ENCODE data around the gene MTO1. TPM values are rescaled to one million over a fixed set of nuclear protein-coding genes. Genes with fewer than 3 reads are reported as not detected.
"Not testable (repeated sequence)": the region's sequence is repeated elsewhere in the genome, so short reads cannot be mapped to it uniquely, and the experiment has no call there.

The MTO1 gene
- total RNA-seq, 2 donors from 2014 or later = 14.2 to 25.3 TPM

DNA sequence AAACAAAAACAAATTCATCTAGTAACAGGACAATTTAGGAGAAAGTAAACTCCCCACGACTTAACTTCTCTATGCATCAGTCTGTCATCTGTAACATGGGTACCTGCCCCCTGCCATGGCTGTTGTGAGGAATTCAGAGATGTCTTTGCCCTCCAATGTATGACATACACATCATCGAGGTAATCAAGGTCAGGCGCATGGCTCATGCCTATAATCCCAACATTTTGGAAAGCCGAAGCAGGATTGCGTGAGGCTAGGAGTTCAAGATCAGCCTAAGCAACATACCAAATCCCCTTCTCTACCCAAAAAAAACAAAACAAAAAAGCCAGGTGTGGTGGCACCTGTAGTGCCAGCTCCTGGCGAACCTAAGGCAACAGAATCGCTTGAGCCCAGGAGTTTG is 50.3 kb downstream of the MTO1 start:
- no peak for DNase-seq (ENCODE audit: low spot score)
- no peak for ATAC-seq (ENCODE audit: insufficient number of reproducible peaks, low FRiP score, low read depth)
- no peak overlapping the region for H3K4me3 ChIP-seq
- H3K9me3 ChIP-seq = no peaks in the 10 kb centered on the region
- no peak overlapping the region for H3K27ac ChIP-seq
- TF ChIP-seq, protein P1, sequence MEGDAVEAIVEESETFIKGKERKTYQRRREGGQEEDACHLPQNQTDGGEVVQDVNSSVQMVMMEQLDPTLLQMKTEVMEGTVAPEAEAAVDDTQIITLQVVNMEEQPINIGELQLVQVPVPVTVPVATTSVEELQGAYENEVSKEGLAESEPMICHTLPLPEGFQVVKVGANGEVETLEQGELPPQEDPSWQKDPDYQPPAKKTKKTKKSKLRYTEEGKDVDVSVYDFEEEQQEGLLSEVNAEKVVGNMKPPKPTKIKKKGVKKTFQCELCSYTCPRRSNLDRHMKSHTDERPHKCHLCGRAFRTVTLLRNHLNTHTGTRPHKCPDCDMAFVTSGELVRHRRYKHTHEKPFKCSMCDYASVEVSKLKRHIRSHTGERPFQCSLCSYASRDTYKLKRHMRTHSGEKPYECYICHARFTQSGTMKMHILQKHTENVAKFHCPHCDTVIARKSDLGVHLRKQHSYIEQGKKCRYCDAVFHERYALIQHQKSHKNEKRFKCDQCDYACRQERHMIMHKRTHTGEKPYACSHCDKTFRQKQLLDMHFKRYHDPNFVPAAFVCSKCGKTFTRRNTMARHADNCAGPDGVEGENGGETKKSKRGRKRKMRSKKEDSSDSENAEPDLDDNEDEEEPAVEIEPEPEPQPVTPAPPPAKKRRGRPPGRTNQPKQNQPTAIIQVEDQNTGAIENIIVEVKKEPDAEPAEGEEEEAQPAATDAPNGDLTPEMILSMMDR (IDR thresholded peaks at IDR 0.05) = no peak
- peaks cover 12% of the 10 kb centered on the region for H3K36me3 ChIP-seq
- H3K4me1 ChIP-seq (ENCODE audit: control insufficient read depth in 1 of 2, low read depth in 2 of 2) = peaks cover 11 to 14% of the 10 kb centered on the region in 2 donors
- H3K27me3 ChIP-seq (replicated peaks; ENCODE audit: insufficient read depth) = no peaks in the 10 kb centered on the region

DNA sequence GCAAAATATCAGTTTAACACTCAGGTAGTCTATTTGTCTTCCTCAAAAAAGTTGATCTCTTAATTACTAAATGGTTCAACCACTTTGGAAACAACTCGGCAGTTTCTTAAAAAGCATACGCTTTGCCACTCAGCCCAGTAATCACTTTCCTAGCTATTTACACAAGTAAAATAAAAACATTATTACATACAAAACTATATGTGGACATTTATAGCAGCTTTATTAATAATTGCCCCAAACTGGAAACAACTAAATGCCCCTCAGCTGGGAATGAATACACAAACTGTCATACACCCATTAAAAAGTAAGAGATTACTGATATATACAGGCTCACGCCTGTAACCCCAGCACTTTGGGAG is 51.9 kb downstream of the MTO1 start:
- Histone ChIP-seq H3K4me3 (no peak overlapping the region), H3K9me3 (no peaks in the 10 kb centered on the region), H3K36me3 (peaks cover 23% of the 10 kb centered on the region), H3K4me1 (ENCODE audit: control insufficient read depth in 1 of 2, low read depth in 2 of 2) (peaks cover 21 to 29% of the 10 kb centered on the region in 2 donors), H3K27me3 (replicated peaks; ENCODE audit: insufficient read depth) (no peaks in the 10 kb centered on the region), H3K27ac (no peak overlapping the region)
- TF ChIP-seq, protein P1 (IDR thresholded peaks at IDR 0.05) = no peak
- DNase-seq (ENCODE audit: low spot score) = no peak
- ATAC-seq (ENCODE audit: insufficient number of reproducible peaks, low FRiP score, low read depth) = no peak

DNA sequence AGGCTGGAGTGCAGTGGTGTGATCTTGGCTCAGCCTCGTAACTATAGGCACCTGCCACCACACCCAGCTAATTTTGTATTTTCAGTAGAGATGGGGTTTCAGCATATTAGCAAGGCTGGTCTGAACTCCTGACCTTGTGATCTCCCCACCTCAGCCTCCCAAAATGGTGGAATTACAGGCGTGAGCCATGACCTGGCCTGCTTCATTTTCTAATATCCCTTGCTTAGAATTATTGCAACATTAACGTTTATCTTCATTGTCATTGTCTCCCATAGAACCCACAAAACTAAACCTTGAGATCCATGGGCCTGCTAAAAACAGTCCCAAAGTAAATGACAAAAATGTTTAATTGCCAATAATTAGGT is 53.2 kb downstream of the MTO1 start:
- H3K4me3 ChIP-seq = no peak overlapping the region
- H3K36me3 ChIP-seq = peaks cover 23% of the 10 kb centered on the region
- no peak overlapping the region for H3K27ac ChIP-seq
- no peak for DNase-seq (ENCODE audit: low spot score)
- H3K4me1 ChIP-seq (ENCODE audit: control insufficient read depth in 1 of 2, low read depth in 2 of 2) = peaks cover 29 to 40% of the 10 kb centered on the region in 2 donors
- H3K9me3 ChIP-seq = no peaks in the 10 kb centered on the region
- TF ChIP-seq, protein P1 (IDR thresholded peaks at IDR 0.05) = no peak
- H3K27me3 ChIP-seq (replicated peaks; ENCODE audit: insufficient read depth) = no peaks in the 10 kb centered on the region
- ATAC-seq (ENCODE audit: insufficient number of reproducible peaks, low FRiP score, low read depth) = no peak

DNA sequence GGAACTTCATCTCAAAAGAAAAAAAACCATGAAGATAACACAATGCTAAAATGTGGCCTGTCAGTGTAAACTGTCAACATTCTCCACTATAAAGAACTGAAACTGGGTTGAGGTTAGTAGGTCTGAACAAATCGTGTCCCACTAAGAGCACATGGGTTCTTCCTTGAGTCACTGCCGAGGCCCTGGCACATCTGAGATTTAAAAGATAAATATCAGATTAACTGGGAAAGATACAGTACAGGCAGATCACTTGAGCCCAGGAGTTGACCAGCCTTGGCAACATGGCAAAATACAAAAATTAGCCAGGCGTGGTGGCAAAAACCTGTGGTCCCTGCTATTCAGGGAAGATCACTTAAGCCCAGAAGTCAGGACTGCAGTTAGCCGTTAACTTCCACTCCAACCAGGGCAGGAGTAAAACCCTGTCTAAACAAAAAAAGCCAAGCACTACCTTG is 53.7 kb downstream of the MTO1 start:
- Histone ChIP-seq H3K9me3 (no peaks in the 10 kb centered on the region), H3K4me3 (no peak overlapping the region), H3K27ac (peak overlapping the region; percentile 9 to 14), H3K36me3 (peaks cover 23% of the 10 kb centered on the region), H3K27me3 (replicated peaks; ENCODE audit: insufficient read depth) (no peaks in the 10 kb centered on the region), H3K4me1 (ENCODE audit: control insufficient read depth in 1 of 2, low read depth in 2 of 2) (peaks cover 29 to 40% of the 10 kb centered on the region in 2 donors)
- TF ChIP-seq, protein P1 (IDR thresholded peaks at IDR 0.05) = no peak
- ATAC-seq (ENCODE audit: insufficient number of reproducible peaks, low FRiP score, low read depth) (no peak), DNase-seq (ENCODE audit: low spot score) (no peak)

DNA sequence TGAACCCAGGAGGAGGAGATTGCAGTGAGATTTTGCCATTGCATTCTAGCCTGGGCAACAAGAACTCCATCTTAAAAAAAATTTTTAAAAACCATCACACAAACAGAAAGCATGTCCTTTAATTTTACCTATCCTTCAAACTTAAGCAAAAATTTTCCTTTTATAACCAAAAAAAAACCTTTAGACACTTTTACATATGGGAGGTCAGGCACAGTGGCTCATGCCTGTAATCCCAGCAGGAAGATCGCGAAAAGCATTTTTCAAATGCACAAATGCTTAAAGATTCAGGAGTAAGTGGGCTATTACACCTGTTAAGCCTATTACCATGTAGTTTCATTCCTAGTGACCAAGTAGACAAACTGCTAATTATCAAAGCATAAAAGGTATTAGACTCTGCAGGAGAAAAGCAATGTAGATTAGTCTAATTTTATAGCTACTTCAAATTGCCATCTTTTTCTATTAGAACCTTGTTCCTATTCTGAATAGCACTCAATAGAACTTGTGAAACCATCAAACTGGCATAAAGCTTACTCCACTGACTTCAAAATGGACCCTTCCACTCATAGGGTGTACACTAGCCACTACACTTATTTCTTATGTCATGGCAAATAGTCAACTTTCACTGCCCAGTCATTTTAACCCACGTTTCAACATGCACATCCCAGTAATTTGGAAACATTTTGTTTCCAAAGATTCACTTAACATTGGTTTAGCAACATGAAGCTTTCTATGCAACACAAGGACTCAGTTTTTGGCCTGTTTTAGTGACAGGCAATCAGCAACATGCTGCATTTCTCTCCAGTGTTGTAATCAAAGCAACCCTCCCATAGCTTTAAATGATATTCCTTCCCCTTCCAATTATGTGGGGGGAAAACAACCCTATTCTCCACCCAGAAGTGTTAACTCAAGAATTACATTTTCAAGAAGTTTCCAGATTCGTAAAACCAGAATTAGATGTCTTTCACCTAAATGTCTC is 55.3 kb downstream of the MTO1 start:
- peaks cover 23% of the 10 kb centered on the region for H3K36me3 ChIP-seq
- TF ChIP-seq, protein P1 (IDR thresholded peaks at IDR 0.05) = no peak
- H3K9me3 ChIP-seq = no peaks in the 10 kb centered on the region
- H3K4me1 ChIP-seq (ENCODE audit: control insufficient read depth in 1 of 2, low read depth in 2 of 2) = peaks cover 29 to 41% of the 10 kb centered on the region in 2 donors
- no peak for DNase-seq (ENCODE audit: low spot score)
- H3K27ac ChIP-seq = peak overlapping the region in 1 of 2 donors; percentile 55
- H3K4me3 ChIP-seq = peak overlapping the region; percentile 38
- H3K27me3 ChIP-seq (replicated peaks; ENCODE audit: insufficient read depth) = no peaks in the 10 kb centered on the region
- no peak for ATAC-seq (ENCODE audit: insufficient number of reproducible peaks, low FRiP score, low read depth)

DNA sequence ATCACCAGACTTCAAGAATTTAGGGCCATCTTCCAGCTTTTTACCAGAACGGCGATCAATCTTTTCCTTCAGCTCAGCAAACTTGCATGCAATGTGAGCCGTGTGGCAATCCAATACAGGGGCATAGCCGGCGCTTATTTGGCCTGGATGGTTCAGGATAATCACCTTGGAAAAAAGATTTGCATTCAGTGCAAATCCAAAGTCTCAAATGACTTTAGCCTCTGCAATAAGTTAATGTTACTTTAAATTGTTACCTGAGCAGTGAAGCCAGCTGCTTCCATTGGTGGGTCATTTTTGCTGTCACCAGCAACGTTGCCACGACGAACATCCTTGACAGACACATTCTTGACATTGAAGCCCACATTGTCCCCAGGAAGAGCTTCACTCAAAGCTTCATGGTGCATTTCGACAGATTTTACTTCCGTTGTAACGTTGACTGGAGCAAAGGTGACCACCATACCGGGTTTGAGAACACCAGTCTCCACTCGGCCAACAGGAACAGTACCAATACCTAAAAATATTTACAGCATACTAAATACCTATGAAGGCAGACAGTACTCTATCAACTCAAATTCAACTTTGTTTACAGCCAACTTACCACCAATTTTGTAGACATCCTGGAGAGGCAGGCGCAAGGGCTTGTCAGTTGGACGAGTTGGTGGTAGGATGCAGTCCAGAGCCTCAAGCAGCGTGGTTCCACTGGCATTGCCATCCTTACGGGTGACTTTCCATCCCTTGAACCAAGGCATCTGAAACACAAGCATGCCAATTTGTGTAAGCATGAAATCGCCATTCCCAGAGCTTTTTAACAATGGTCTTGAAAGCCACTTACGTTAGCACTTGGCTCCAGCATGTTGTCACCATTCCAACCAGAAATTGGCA is 56.8 kb downstream of the MTO1 start:
- H3K9me3 ChIP-seq; ATAC-seq (ENCODE audit: insufficient number of reproducible peaks, low FRiP score, low read depth); H3K27me3 ChIP-seq (replicated peaks; ENCODE audit: insufficient read depth); DNase-seq (ENCODE audit: low spot score): not testable (repeated sequence)
- Histone ChIP-seq H3K4me1 (ENCODE audit: control insufficient read depth in 1 of 2, low read depth in 2 of 2) (peaks cover 39 to 57% of the 10 kb centered on the region in 2 donors), H3K27ac (peak overlapping the region in 1 of 2 donors; percentile 100), H3K36me3 (peaks cover 23% of the 10 kb centered on the region), H3K4me3 (peak overlapping the region; percentile 80)
